Memory B cell (primary cell): ENCODE results near the gene MAGI2.
"Not testable (repeated sequence)": the region's sequence is repeated elsewhere in the genome, so short reads cannot be mapped to it uniquely, and the experiment has no call there.

ENCODE experiments used
- ATAC-seq: fragments of 150-1000 bp; cut with Tn5 transposase; 2 replicates; pipeline ENCODE4 v1.10.0; 2021; ENCODE audit warnings: low read depth, mild to moderate bottlenecking, moderate library complexity
- DNase-seq, 2 donors: peaks; one replicate each; pipeline ENCODE4 v3.0.0; 2022; ENCODE audit warnings: low spot score in 2 of 2
- H3K27ac Mint-ChIP-seq: one replicate; pipeline ENCODE4 v1.8.0; 2022; ENCODE audit warnings: mild to moderate bottlenecking, moderate library complexity, mixed read lengths
- H3K27me3 Mint-ChIP-seq: one replicate; pipeline ENCODE4 v1.8.0; 2022; ENCODE audit warnings: mixed read lengths
- H3K36me3 Mint-ChIP-seq: one replicate; pipeline ENCODE4 v1.8.0; 2022; ENCODE audit warnings: mild to moderate bottlenecking, mixed read lengths
- H3K4me1 Mint-ChIP-seq: one replicate; pipeline ENCODE4 v1.8.0; 2022; ENCODE audit warnings: mixed read lengths
- H3K4me3 Mint-ChIP-seq: one replicate; pipeline ENCODE4 v1.8.0; 2022; ENCODE audit warnings: mild to moderate bottlenecking, moderate library complexity, mixed read lengths
- H3K9me3 Mint-ChIP-seq: one replicate; pipeline ENCODE4 v1.8.0; 2022; ENCODE audit warnings: mixed read lengths

MAGI2 gene

GRCh38 chr7:79064187-79064823, 389.2 kb downstream of the MAGI2 start:
- H3K36me3 Mint-ChIP-seq: no peaks in the 10 kb centered on the region
- no peak for DNase-seq
- H3K27me3 Mint-ChIP-seq: no peaks in the 10 kb centered on the region
- no peaks in the 10 kb centered on the region for H3K4me1 Mint-ChIP-seq
- no peak overlapping the region for H3K27ac Mint-ChIP-seq
- ATAC-seq: no peak
- H3K4me3 Mint-ChIP-seq: no peak overlapping the region
- peaks cover 16% of the 10 kb centered on the region for H3K9me3 Mint-ChIP-seq

GRCh38 chr7:79063019-79063698, 390.3 kb downstream of the MAGI2 start:
- Mint-ChIP-seq H3K4me1 (no peaks in the 10 kb centered on the region), H3K27ac (no peak overlapping the region), H3K9me3 (peaks cover 8% of the 10 kb centered on the region), H3K36me3 (no peaks in the 10 kb centered on the region), H3K4me3 (no peak overlapping the region), H3K27me3 (no peaks in the 10 kb centered on the region)
- ATAC-seq (no peak), DNase-seq (no peak)

- Mint-ChIP-seq H3K27ac (no peak overlapping the region), H3K27me3 (no peaks in the 10 kb centered on the region), H3K4me1 (no peaks in the 10 kb centered on the region), H3K36me3 (no peaks in the 10 kb centered on the region), H3K9me3 (peaks cover 4% of the 10 kb centered on the region), H3K4me3 (no peak overlapping the region)
- DNase-seq (no peak), ATAC-seq (no peak)
Measured at GRCh38 chr7:79060498-79060897, 393.0 kb downstream of the MAGI2 start.

GRCh38 chr7:79055722-79056415, 397.6 kb downstream of the MAGI2 start:
- ATAC-seq (no peak), DNase-seq (no peak)
- H3K27ac Mint-ChIP-seq: no peak overlapping the region
- no peak overlapping the region for H3K4me3 Mint-ChIP-seq
- peaks cover 5% of the 10 kb centered on the region for H3K9me3 Mint-ChIP-seq
- no peaks in the 10 kb centered on the region for H3K4me1 Mint-ChIP-seq
- H3K36me3 Mint-ChIP-seq: no peaks in the 10 kb centered on the region
- no peaks in the 10 kb centered on the region for H3K27me3 Mint-ChIP-seq

- DNase-seq (no peak), ATAC-seq (no peak)
- no peaks in the 10 kb centered on the region for H3K4me1 Mint-ChIP-seq
- H3K27me3 Mint-ChIP-seq: no peaks in the 10 kb centered on the region
- no peak overlapping the region for H3K4me3 Mint-ChIP-seq
- H3K27ac Mint-ChIP-seq: no peak overlapping the region
- peaks cover 2% of the 10 kb centered on the region for H3K9me3 Mint-ChIP-seq
- no peaks in the 10 kb centered on the region for H3K36me3 Mint-ChIP-seq
Measured at GRCh38 chr7:79051915-79052314, 401.6 kb downstream of the MAGI2 start.

- Mint-ChIP-seq H3K36me3 (no peaks in the 10 kb centered on the region), H3K9me3 (peaks cover 2% of the 10 kb centered on the region), H3K4me3 (no peak overlapping the region), H3K27ac (no peak overlapping the region), H3K4me1 (no peaks in the 10 kb centered on the region), H3K27me3 (no peaks in the 10 kb centered on the region)
- ATAC-seq: no peak
- DNase-seq: no peak
Measured at GRCh38 chr7:79050603-79051002, 402.9 kb downstream of the MAGI2 start.

GRCh38 chr7:79046061-79046460, 407.4 kb downstream of the MAGI2 start:
- DNase-seq: no peak
- Mint-ChIP-seq H3K4me3 (no peak overlapping the region), H3K27ac (no peak overlapping the region), H3K4me1 (no peaks in the 10 kb centered on the region), H3K36me3 (no peaks in the 10 kb centered on the region), H3K9me3 (peaks cover 4% of the 10 kb centered on the region), H3K27me3 (no peaks in the 10 kb centered on the region)
- no peak for ATAC-seq

DNA sequence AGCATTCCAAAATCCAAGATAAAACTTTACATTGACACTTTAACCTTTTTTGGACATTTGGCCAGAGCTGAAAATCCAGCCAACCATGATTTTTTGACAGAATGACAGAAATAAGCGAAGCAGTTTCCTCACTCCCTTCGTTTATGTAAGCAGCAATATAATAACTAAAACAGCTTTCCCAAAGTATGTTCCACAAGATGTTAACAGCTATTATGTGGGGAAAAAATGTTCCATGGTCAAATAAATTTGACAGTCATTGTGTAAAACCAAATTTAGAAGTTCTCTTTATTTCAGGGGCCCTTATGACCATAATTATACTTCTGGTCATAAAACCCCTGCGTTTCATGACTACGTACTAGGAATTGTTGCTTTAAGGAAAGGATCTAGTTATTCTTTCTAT, 416.5 kb downstream of the MAGI2 start:
- no peak overlapping the region for H3K27ac Mint-ChIP-seq
- H3K9me3 Mint-ChIP-seq: peaks cover 4% of the 10 kb centered on the region
- ATAC-seq (no peak), DNase-seq (no peak)
- H3K4me3 Mint-ChIP-seq: no peak overlapping the region
- H3K36me3 Mint-ChIP-seq: no peaks in the 10 kb centered on the region
- H3K4me1 Mint-ChIP-seq: no peaks in the 10 kb centered on the region
- H3K27me3 Mint-ChIP-seq: no peaks in the 10 kb centered on the region

- DNase-seq (no peak), ATAC-seq (no peak)
- Mint-ChIP-seq H3K36me3 (no peaks in the 10 kb centered on the region), H3K27me3 (no peaks in the 10 kb centered on the region), H3K4me3 (no peak overlapping the region), H3K9me3 (peaks cover 4% of the 10 kb centered on the region), H3K4me1 (no peaks in the 10 kb centered on the region), H3K27ac (no peak overlapping the region)
Measured at GRCh38 chr7:79036356-79036755, 417.1 kb downstream of the MAGI2 start.

DNA sequence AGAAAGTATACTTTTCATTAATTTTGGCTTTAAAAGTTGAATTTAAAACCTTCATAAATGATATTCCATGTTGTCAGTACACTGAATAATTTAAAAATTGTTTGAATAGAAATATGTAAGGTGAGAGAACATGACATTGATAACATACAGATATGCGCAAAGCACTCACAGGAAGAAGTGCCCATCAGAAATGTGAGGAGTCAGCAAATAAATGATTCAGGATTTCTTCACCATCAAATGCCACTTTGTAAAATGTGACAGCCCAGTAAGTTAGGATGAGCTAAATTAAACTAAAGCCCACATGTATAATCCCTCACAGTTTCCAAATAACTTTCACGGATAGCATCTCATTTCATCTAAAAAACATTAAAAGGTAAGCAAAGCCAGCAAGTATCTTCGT, 417.6 kb downstream of the MAGI2 start:
- Mint-ChIP-seq H3K4me3 (no peak overlapping the region), H3K27ac (no peak overlapping the region), H3K4me1 (no peaks in the 10 kb centered on the region), H3K36me3 (no peaks in the 10 kb centered on the region), H3K9me3 (peaks cover 6% of the 10 kb centered on the region), H3K27me3 (no peaks in the 10 kb centered on the region)
- DNase-seq (no peak), ATAC-seq (no peak)

GRCh38 chr7:79034730-79035129, 418.7 kb downstream of the MAGI2 start:
- Mint-ChIP-seq H3K9me3 (peaks cover 3% of the 10 kb centered on the region), H3K4me1 (no peaks in the 10 kb centered on the region), H3K36me3 (no peaks in the 10 kb centered on the region), H3K4me3 (no peak overlapping the region), H3K27me3 (no peaks in the 10 kb centered on the region), H3K27ac (no peak overlapping the region)
- no peak for DNase-seq
- no peak for ATAC-seq

GRCh38 chr7:79019711-79020110, 433.8 kb downstream of the MAGI2 start:
- not testable (repeated sequence) for DNase-seq, H3K27me3 Mint-ChIP-seq, H3K4me3 Mint-ChIP-seq, H3K4me1 Mint-ChIP-seq, ATAC-seq, H3K27ac Mint-ChIP-seq, H3K36me3 Mint-ChIP-seq
- peaks cover 14% of the 10 kb centered on the region for H3K9me3 Mint-ChIP-seq

DNA sequence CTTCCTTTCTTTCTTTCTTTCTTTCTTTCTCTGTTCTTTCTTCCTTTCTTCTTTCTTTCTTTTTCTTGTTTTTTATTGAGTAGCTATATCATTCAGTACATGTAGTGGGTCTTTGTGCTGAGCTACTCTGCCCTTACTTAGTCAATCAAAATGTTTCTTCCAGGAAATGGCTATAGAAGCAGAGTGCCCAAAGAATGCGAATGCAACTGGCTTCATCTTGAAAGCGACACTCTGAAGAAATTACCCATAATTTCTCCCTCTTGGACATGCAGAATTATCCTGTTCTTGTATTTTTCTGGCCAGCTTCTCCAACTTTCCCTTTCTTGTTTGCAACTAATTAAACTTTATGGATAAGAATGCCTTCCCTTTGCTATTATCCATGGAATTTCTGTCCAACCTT, 441.5 kb downstream of the MAGI2 start:
- no peak for DNase-seq
- H3K4me3 Mint-ChIP-seq: no peak overlapping the region

GRCh38 chr7:79009647-79010046, 443.8 kb downstream of the MAGI2 start:
- ATAC-seq: no peak
- H3K27me3 Mint-ChIP-seq: no peaks in the 10 kb centered on the region
- no peak overlapping the region for H3K27ac Mint-ChIP-seq
- H3K36me3 Mint-ChIP-seq: no peaks in the 10 kb centered on the region
- H3K9me3 Mint-ChIP-seq: peaks cover 2% of the 10 kb centered on the region
- no peaks in the 10 kb centered on the region for H3K4me1 Mint-ChIP-seq
- no peak for DNase-seq
- no peak overlapping the region for H3K4me3 Mint-ChIP-seq

More for the DNA sequence above, 441.5 kb downstream of the MAGI2 start:
- no peak for ATAC-seq
- no peak overlapping the region for H3K27ac Mint-ChIP-seq
- no peaks in the 10 kb centered on the region for H3K4me1 Mint-ChIP-seq
- H3K9me3 Mint-ChIP-seq: peaks cover 2% of the 10 kb centered on the region
- no peaks in the 10 kb centered on the region for H3K36me3 Mint-ChIP-seq
- H3K27me3 Mint-ChIP-seq: no peaks in the 10 kb centered on the region
